Inflammatory macrophage treated with lipopolysaccharide for 1 hour (primary cell): ENCODE measurements around the gene FAM83B.

Source experiments
- DNase-seq, 2 donors: peaks; one replicate each; pipeline ENCODE4 v3.0.0-alpha.2; 2020 to 2022

FAM83B gene

GRCh38 chr6:54987633-54988290 lies 141.2 kb downstream of the FAM83B start:
- DNase-seq: no peak

GRCh38 chr6:54988576-54988975 lies 142.0 kb downstream of the FAM83B start:
- DNase-seq: no peak

GRCh38 chr6:54990001-54990400 lies 143.4 kb downstream of the FAM83B start:
- no peak for DNase-seq
